ENCODE results near the gene GLT8D2. TPM values are rescaled to one million over a fixed set of nuclear protein-coding genes. Genes with fewer than 3 reads are reported as not detected.
A peak's percentile ranks its signal among the peaks of the same experiment; 100 is the strongest.

The GLT8D2 gene
- total RNA-seq, 2 experiments from 2014 or later = not detected

- intact Hi-C loops (cut with micrococcal nuclease) = no loop called here
- TF ChIP-seq, protein P1, sequence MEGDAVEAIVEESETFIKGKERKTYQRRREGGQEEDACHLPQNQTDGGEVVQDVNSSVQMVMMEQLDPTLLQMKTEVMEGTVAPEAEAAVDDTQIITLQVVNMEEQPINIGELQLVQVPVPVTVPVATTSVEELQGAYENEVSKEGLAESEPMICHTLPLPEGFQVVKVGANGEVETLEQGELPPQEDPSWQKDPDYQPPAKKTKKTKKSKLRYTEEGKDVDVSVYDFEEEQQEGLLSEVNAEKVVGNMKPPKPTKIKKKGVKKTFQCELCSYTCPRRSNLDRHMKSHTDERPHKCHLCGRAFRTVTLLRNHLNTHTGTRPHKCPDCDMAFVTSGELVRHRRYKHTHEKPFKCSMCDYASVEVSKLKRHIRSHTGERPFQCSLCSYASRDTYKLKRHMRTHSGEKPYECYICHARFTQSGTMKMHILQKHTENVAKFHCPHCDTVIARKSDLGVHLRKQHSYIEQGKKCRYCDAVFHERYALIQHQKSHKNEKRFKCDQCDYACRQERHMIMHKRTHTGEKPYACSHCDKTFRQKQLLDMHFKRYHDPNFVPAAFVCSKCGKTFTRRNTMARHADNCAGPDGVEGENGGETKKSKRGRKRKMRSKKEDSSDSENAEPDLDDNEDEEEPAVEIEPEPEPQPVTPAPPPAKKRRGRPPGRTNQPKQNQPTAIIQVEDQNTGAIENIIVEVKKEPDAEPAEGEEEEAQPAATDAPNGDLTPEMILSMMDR (IDR thresholded peaks at IDR 0.05) = no peak
- POLR2A ChIA-PET = interaction anchor here (4.0 kb wide), 1 partner anchor 7 kb away, joined by 65 read pairs; the partner anchor contains the start of gene TDG
These were observed 91.4 kb downstream of the GLT8D2 start for GRCh38 chr12:103958621-103959020.

DNA sequence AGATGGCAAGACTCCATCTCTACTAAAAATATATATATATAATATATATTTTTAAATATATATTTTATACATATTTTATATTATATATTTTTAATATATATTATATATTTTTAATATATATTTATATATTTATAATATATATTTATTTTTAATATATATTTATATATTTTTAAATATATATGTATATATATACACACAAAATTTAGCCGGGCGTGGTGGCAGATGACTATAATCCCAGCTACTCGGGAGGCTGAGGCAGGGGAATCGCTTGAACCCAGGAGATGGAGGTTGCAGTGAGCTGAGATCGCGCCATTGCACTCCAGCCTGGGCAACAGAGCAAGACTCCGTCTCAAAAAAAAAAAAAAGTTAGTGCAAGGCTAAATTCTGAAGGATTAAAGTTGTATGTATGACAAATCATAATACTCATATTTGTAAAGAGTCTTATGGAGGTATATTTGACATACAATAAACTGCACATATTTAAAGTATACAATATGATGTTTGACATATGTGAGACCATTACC is 92.1 kb downstream of the GLT8D2 start:
- peaks cover 28% of the 10 kb centered on the region for H3K36me3 Mint-ChIP-seq (ENCODE audit: low read depth)
- POLR2A ChIA-PET = interaction anchor here (2.6 to 7.2 kb wide), 3 partner anchors 8 to 50 kb away, joined by 11 to 65 read pairs (median 56); partner anchors contain the start of genes HSP90B1 and TDG
- TF ChIP-seq, protein P1 (IDR thresholded peaks at IDR 0.05) = no peak
- ATAC-seq (no peak), DNase-seq (no peak)
- CTCF ChIA-PET = interaction anchor here (2.7 kb wide), 1 partner anchor 151 kb away, joined by 10 read pairs; no protein-coding TSS in a partner anchor
- H3K27me3 Mint-ChIP-seq = no peaks in the 10 kb centered on the region
- H3K4me3 Mint-ChIP-seq = peak overlapping the region; percentile 93
- no peaks in the 10 kb centered on the region for H3K9me3 Mint-ChIP-seq
- H3K4me1 Mint-ChIP-seq (ENCODE audit: low read depth) = peaks cover 29% of the 10 kb centered on the region
- intact Hi-C loops (cut with micrococcal nuclease) = loop anchor here (1.0 kb wide), 1 partner anchor 7 kb away; the partner anchor contains the start of gene TDG
- peak overlapping the region; percentile 95 for H3K27ac Mint-ChIP-seq

More at GRCh38 chr12:103958621-103959020, 91.4 kb downstream of the GLT8D2 start:
- peaks cover 22% of the 10 kb centered on the region for H3K36me3 Mint-ChIP-seq (ENCODE audit: low read depth)
- CTCF ChIA-PET = interaction anchor here (2.7 kb wide), 1 partner anchor 150 kb away, joined by 10 read pairs; no protein-coding TSS in a partner anchor
- no peaks in the 10 kb centered on the region for H3K9me3 Mint-ChIP-seq
- no peaks in the 10 kb centered on the region for H3K27me3 Mint-ChIP-seq
- H3K4me1 Mint-ChIP-seq (ENCODE audit: low read depth) = peaks cover 27% of the 10 kb centered on the region
- H3K27ac Mint-ChIP-seq = no peak overlapping the region
- H3K4me3 Mint-ChIP-seq = peak overlapping the region; percentile 18
- ATAC-seq = no peak
- no peak for DNase-seq

GRCh38 chr12:103956509-103957027 is 93.4 kb downstream of the GLT8D2 start:
- Mint-ChIP-seq H3K27ac (peak overlapping the region; percentile 95), H3K27me3 (no peaks in the 10 kb centered on the region), H3K36me3 (ENCODE audit: low read depth) (peaks cover 36% of the 10 kb centered on the region), H3K4me1 (ENCODE audit: low read depth) (peaks cover 41% of the 10 kb centered on the region), H3K4me3 (peak overlapping the region; percentile 93), H3K9me3 (no peaks in the 10 kb centered on the region)
- ChIA-PET CTCF (interaction anchor here (0.7 to 2.2 kb wide), 7 partner anchors 9 to 79 kb away, joined by 5 to 9 read pairs (median 5); partner anchors contain the start of genes HSP90B1 and TDG), POLR2A (interaction anchor here (0.7 to 7.2 kb wide), 21 partner anchors 8 to 108 kb away, joined by 3 to 65 read pairs (median 5); partner anchors contain the start of genes HCFC2, HSP90B1 and TDG)
- TF ChIP-seq, protein P1 (IDR thresholded peaks at IDR 0.05) = no peak
- DNase-seq (peak; percentile 27), ATAC-seq (no peak)
- intact Hi-C loops (cut with micrococcal nuclease) = loop anchor here (1.0 kb wide), 1 partner anchor 9 kb away; the partner anchor contains the start of gene TDG

DNA sequence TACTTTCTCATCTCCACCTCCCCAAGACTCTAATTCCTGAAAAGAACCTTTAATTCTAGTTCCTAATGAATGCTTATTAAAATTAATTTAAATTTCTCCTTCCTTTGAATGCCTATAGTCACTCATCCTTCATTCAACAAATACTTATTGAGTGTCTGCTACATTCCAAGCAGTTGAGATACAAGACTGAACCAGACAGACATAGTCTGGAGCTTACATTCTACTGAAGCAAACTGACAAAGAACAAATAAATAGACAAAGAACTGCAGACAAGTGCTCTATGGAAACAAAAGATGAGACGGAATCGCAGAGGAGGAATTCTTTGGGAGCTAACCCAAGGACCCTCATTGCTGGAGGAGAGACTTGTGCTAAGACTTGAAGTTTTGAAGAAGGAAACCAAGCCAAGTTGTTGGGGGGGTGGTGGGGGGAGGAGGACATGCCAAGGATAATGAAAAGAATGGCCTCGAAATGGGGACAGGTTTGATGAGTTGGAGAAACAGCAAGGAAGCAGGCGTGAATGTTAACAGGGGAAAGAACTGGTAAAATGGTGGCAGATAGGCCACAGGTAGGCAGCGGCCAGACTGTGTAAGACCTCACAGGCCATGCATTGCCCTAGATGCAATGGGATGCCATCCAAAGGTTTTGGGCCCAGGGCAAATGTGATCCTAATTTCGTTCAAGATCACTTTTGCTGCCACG is 94.0 kb downstream of the GLT8D2 start:
- Mint-ChIP-seq H3K9me3 (no peaks in the 10 kb centered on the region), H3K27me3 (no peaks in the 10 kb centered on the region), H3K4me3 (peak overlapping the region; percentile 93), H3K36me3 (ENCODE audit: low read depth) (peaks cover 36% of the 10 kb centered on the region), H3K27ac (peak overlapping the region; percentile 95), H3K4me1 (ENCODE audit: low read depth) (peaks cover 42% of the 10 kb centered on the region)
- DNase-seq (no peak), ATAC-seq (no peak)
- ChIA-PET CTCF (interaction anchor here (0.7 to 2.2 kb wide), 7 partner anchors 9 to 79 kb away, joined by 5 to 9 read pairs (median 5); partner anchors contain the start of genes HSP90B1 and TDG), POLR2A (interaction anchor here (0.7 to 7.2 kb wide), 19 partner anchors 8 to 108 kb away, joined by 3 to 65 read pairs (median 5); partner anchors contain the start of genes HCFC2, HSP90B1 and TDG)
- intact Hi-C loops (cut with micrococcal nuclease) = no loop called here
- TF ChIP-seq, protein P1 (IDR thresholded peaks at IDR 0.05) = no peak
